ENCODE data around the gene PHKB.
"Not testable (repeated sequence)": the region's sequence is repeated elsewhere in the genome, so short reads cannot be mapped to it uniquely, and the experiment has no call there.

PHKB gene

GRCh38 chr16:47460711-47461597 lies at the start of gene PHKB, which contains the start of gene ITFG1:
Gene PHKB (plus strand): TSS chr16:47461331. CDS start chr16:47461351, 20 bp downstream.
Gene ITFG1 (minus strand): TSS chr16:47461063. CDS start chr16:47461045, 18 bp downstream.
- DNase-seq: peak; percentile 93

GRCh38 chr16:47413041-47413440 lies 48.1 kb upstream of the PHKB start:
- no peak for DNase-seq

GRCh38 chr16:47416869-47417268 lies 44.3 kb upstream of the PHKB start:
- no peak for DNase-seq

GRCh38 chr16:47424846-47425245 lies 36.3 kb upstream of the PHKB start:
- DNase-seq: no peak

GRCh38 chr16:47426806-47427205 lies 34.3 kb upstream of the PHKB start:
- DNase-seq: no peak

- no peak for DNase-seq
Measured at GRCh38 chr16:47431960-47432359, 29.2 kb upstream of the PHKB start.

- DNase-seq: not testable (repeated sequence)
Measured at GRCh38 chr16:47434274-47434673, 26.9 kb upstream of the PHKB start.

GRCh38 chr16:47440066-47440465 lies 21.1 kb upstream of the PHKB start:
- not testable (repeated sequence) for DNase-seq

- DNase-seq: not testable (repeated sequence)
Measured at GRCh38 chr16:47442884-47443283, 18.2 kb upstream of the PHKB start.

- no peak for DNase-seq
Measured at GRCh38 chr16:47446431-47446830, 14.7 kb upstream of the PHKB start.

GRCh38 chr16:47448830-47449575 lies 12.1 kb upstream of the PHKB start:
- DNase-seq: no peak

- DNase-seq: no peak
Measured at GRCh38 chr16:47449788-47450187, 11.3 kb upstream of the PHKB start.

- DNase-seq: no peak
Measured at GRCh38 chr16:47458331-47458730, 2.8 kb upstream of the PHKB start.

- no peak for DNase-seq
Measured at GRCh38 chr16:47459603-47460002, 1.5 kb upstream of the PHKB start.

- no peak for DNase-seq
Measured at GRCh38 chr16:47460359-47460710, 796 bp upstream of the PHKB start.

GRCh38 chr16:47461598-47462266 lies 601 bp downstream of the PHKB start:
- peak; percentile 14 for DNase-seq

GRCh38 chr16:47463771-47464624 lies 2.9 kb downstream of the PHKB start:
- DNase-seq: no peak

GRCh38 chr16:47465919-47466630 lies 4.9 kb downstream of the PHKB start:
- no peak for DNase-seq

- DNase-seq: no peak
Measured at GRCh38 chr16:47467501-47467900, 6.4 kb downstream of the PHKB start.

GRCh38 chr16:47468070-47468689 lies 7.0 kb downstream of the PHKB start:
- not testable (repeated sequence) for DNase-seq

- DNase-seq: no peak
Measured at GRCh38 chr16:47469227-47469626, 8.1 kb downstream of the PHKB start.
